ENCODE measurements around the gene FOXP1. TPM values are rescaled to one million over a fixed set of nuclear protein-coding genes. Genes with fewer than 3 reads are reported as not detected.

Gene FOXP1
- total RNA-seq, 1 donor from 2014 or later, result 61.3 TPM

DNA sequence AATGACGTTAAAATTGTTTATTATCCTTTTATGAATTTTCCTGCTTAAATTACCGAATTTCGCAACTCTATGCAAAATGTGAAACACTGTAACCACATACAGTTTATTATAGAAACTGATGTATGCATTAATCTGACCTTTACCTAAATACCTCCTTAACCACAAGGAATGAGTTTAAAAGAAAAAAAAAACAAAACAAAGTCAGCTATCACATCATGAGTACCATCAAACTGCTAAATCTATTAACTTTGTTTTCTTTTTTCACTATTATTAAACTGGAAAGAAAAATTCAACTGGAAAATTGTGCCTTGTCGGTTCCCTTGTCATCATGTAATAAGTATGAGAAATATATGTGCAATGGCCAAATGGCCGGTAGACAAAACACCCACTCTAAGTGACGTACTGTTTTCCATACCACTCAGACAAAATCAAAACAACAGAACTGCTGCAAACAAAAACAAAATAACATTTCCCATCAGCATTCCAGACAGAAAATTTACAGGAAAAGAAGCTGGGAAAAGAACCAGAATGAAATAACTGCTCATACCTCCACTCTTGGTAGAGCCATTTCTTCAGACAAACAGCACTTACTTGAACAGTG, 415.3 kb downstream of the FOXP1 start:
- intact Hi-C loops (cut with micrococcal nuclease), result no loop called here

DNA sequence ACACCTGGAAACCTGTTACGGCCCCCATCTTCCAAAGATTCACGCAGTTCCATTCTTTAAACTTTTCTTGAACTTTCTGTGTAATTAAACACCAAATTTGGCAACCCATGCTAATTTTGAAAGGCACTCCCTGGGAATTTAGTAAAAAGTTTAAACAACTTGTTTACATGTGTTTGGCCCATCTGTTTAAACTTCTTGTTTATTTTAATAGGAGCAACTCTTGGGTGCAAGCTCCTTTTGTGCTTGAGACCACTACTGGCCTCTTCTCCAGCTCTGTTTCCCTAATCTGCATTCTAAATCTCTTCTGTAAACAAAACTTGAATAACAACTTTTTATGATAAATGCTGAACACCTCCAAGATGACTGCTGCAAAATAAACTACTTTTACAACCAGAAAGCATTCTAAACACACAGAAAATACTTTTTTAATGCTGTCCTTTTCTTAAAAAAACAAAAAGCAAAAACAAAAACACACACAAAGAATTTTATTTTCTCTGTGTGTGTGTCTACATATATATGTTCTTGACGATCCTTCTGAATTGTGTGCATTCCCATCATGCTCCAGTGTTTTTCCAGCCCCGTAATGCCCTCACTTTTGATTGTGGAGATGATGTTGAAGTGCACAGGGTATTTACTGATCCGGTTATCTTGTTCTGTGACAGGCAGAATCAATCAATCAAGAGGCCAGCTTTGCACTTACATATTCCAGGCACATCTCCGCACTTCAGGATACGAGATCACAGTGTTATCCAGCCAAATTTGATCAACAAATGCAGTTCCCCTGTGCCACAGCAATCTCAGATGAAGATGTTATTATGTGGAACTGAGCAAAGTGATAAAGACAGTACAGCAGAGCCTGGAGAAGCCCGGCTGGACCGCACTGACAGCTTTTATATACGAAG, 416.9 kb downstream of the FOXP1 start:
- intact Hi-C loops (cut with micrococcal nuclease), result no loop called here

DNA sequence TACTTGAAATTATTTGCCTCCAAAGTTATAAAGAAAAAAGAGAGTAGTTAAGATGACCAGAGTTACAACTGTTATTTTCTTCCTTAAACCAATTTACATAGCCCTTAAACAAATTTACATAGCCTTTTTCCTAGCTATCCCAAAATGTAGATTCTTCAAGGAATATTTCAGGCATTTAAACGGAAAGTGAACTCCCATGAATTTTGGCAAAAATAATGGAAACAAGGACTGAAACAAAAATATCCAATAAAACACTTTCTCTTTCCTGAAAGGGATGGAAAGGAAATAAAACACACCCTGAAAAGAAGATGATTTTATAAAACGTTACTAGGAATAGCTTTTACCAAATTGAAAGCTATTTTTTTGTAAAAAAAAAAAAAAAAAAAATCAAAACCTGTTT, 418.6 kb downstream of the FOXP1 start:
- intact Hi-C loops (cut with micrococcal nuclease), result no loop called here

- intact Hi-C loops (cut with micrococcal nuclease), result no loop called here
Observed at GRCh38 chr3:71163198-71163918, 420.2 kb downstream of the FOXP1 start.

DNA sequence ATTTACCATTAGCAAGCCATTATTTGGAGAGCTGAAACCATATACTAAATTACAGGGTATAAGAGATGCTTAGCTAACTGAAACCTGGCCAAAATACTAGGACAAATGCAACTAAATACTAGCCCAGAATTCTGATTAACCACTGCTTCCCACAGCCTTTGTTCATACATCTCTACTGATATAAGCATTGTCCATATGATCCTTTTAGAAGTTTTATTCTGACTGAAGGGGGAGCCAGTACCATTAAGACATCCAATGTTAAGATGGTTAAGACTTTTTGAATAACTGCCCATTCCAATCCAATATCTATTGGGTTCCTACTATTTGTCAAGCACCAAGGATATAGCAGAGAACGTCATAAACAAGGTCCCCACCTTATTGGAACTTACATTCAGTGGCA, 421.3 kb downstream of the FOXP1 start:
- intact Hi-C loops (cut with micrococcal nuclease), result no loop called here

DNA sequence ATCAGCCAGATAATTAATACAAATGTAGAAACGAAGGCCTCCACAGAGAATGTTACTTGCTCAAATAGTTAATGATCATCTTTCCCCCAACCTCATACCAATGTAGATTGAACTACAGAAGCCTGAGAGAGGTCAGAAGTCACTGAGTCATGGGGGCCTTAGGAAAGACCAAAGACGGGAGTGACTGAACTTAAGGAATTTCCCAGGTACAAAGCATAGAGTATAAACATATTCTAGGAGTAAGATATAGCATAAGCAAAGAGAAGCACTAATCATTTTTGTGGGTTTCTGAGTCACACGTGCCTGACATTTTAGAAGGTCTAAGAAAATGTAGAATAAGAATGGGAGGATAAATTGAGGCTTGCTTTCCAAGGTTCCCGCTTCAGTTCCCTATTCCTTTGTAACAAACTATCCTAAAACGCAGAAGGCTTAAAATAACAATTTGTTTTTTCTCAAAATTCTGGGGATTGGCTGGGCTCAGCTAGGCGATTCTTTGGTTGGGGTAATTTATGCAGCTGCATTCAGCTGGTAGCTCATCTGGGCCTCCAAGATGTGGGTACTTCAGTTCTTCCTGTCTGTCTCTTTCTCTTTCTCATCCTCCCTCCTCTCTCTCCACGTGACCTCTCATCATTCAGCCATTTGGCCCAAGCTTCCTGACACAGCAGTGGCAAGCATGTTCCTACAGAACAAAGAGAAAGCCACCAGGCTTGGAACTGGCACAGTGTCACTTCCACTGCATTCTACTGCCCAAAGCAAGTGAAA, 422.6 kb downstream of the FOXP1 start:
- intact Hi-C loops (cut with micrococcal nuclease), result no loop called here

DNA sequence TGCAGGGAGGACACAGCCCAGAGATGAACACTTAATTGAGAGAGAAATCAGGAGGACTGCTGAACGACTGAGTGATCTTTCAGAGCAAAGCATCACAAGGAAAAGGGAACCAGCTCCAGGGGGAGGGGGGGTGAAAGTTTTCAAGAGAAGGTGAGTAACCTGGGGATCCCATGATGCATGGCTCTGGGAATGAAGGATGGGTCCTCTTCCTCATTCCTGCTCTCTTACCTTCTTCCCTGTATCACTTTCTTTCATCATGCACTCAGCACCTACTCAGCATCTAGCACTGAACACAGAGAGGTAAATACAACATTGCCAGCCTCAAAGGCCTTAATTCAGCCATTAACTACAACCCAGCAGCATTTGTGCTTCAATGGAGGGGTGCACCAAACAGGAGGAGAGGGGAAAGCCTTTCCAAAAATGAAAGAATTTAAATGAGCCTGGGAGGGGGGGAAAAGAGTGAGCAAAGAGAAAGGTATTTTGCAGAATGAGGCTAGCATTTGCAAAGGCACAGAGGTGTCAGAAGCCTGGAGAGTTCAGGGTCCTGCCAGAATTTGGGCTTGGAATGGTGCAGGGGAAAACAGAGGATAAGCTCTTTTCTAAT, 427.4 kb downstream of the FOXP1 start:
- intact Hi-C loops (cut with micrococcal nuclease), result no loop called here

- intact Hi-C loops (cut with micrococcal nuclease), result no loop called here
Observed at GRCh38 chr3:71154846-71155245, 428.7 kb downstream of the FOXP1 start.

DNA sequence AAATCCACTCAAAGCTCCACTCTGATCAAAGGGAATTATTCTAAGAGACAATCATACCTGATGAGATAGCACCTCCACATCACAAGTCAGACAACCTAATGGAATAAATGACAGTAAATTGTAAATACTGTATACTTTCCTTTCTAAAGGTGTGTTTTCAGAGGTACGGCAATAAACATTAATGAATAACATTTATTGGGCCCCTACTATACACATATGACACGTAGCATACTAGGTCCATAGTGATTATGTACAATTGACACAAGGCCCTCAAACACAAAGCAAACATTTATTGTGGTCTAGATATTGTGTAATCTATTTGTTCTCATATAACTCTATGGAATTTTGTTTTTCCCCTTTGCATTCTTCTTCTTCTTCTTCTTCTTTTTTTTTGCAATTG, 429.8 kb downstream of the FOXP1 start:
- intact Hi-C loops (cut with micrococcal nuclease), result no loop called here

GRCh38 chr3:71152892-71153265, 430.6 kb downstream of the FOXP1 start:
- intact Hi-C loops (cut with micrococcal nuclease), result no loop called here

- intact Hi-C loops (cut with micrococcal nuclease), result no loop called here
Observed at GRCh38 chr3:71152039-71152891, 431.3 kb downstream of the FOXP1 start.

DNA sequence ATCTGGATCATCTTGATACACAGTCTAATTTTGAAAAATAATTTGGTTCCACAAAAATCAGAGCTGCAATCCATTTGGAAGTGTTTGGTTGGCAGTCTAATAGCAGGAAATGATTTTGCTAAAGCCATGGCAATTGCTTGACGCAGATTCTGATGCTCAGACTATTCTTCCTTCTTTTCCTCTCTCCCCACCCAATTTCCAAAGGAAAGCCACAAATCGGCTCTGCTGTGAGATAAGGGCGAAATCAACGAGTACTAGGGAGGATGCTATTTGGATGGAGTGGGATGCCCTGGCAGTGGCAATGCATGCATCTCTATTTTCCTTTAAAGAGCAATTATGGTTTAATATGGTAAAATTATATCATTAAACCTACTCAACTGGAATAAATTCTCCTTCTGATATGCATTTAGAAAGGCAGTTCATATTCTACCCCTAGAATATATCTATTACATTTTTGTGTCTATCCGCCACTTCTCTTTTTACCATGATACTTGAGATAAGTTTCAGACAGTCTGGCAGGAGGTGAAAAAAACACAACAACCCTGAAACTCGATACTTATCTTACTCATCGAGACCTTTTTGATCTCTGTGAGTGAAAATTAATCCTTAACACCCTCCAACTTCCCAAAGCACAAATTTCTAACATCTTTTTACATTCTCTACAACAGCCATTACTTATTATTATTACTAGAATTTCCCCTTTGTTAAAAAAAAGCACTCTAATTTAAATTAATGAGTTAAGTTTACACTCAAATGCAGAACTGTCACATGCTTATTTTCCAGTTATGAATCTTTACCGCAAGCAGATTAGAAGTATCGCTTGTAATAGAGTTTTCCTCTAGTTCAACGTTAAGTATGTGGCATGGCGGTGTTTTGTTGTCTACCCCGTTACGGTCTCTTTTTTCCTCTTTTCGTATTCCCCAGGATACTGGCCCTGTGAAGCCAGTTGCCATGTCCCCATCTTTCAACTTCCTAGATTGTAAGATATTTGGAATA, 433.3 kb downstream of the FOXP1 start:
- intact Hi-C loops (cut with micrococcal nuclease), result no loop called here

- intact Hi-C loops (cut with micrococcal nuclease), result no loop called here
Observed at GRCh38 chr3:71148455-71149060, 435.0 kb downstream of the FOXP1 start.

DNA sequence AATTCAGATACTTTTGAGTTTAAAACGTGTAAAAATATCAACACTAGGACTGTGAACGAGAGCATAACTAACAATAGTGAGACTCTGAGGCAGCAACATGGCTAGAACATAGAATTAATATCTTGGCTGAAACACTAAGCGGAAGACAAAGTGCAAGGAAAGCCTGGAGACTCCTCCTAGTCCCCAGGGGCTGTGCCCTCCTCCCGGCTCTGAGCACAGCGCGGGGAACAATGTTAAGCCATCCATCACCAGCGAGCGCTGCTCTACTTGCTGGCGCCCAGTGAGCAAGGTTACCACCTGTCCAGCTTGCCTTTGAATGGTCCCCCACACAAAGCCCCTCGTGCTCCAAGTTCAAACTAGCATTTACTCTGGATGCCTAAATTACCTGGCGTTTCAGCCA, 436.9 kb downstream of the FOXP1 start:
- intact Hi-C loops (cut with micrococcal nuclease), result no loop called here

GRCh38 chr3:71145954-71146353, 437.6 kb downstream of the FOXP1 start:
- intact Hi-C loops (cut with micrococcal nuclease), result no loop called here

- intact Hi-C loops (cut with micrococcal nuclease), result no loop called here
Observed at GRCh38 chr3:71144525-71145253, 438.8 kb downstream of the FOXP1 start.

- intact Hi-C loops (cut with micrococcal nuclease), result no loop called here
Observed at GRCh38 chr3:71143493-71143892, 440.0 kb downstream of the FOXP1 start.

Data from T-helper 1 cell treated with Interleukin-12 subunit alpha and Interleukin-12 subunit beta and Interleukin-4 antibody, amounts not matched to agents 30 ng/mL and 1 ng/mL, for 36 hours (primary cell).